Forelimb muscle (tissue), 1 donor: ENCODE data around the gene LRRC4C. TPM values are rescaled to one million over a fixed set of nuclear protein-coding genes. Genes with fewer than 3 reads are reported as not detected.

ENCODE experiments used
- DNase-seq: peaks from one replicate; pipeline ENCODE4 v3.0.0-alpha.2; 2013; ENCODE audit warnings: low read depth
- polyA plus RNA-seq: library from polyadenylated mRNA; unstranded; fragments of 120-200 nt; gene quantifications from one replicate; pipeline ENCODE4 v1.2.1, GENCODE V29; 2013; ENCODE audit not compliant: insufficient read length

The LRRC4C gene
- polyA plus RNA-seq, 1 donor: 1.6 TPM

- DNase-seq: no peak
These were observed 131.1 kb downstream of the LRRC4C start for GRCh38 chr11:41328324-41328723.

GRCh38 chr11:41323446-41323845 lies 136.0 kb downstream of the LRRC4C start:
- no peak for DNase-seq

GRCh38 chr11:41320653-41321052 lies 138.8 kb downstream of the LRRC4C start:
- DNase-seq: peak; percentile 39

- DNase-seq: no peak
These were observed 139.2 kb downstream of the LRRC4C start for GRCh38 chr11:41320238-41320637.

- no peak for DNase-seq
These were observed 140.0 kb downstream of the LRRC4C start for GRCh38 chr11:41319434-41319833.

- no peak for DNase-seq
These were observed 142.7 kb downstream of the LRRC4C start for GRCh38 chr11:41316751-41317150.

GRCh38 chr11:41313226-41313625 lies 146.2 kb downstream of the LRRC4C start:
- no peak for DNase-seq

GRCh38 chr11:41309716-41310115 lies 149.7 kb downstream of the LRRC4C start:
- DNase-seq: no peak

GRCh38 chr11:41309111-41309522 lies 150.3 kb downstream of the LRRC4C start:
- no peak for DNase-seq

GRCh38 chr11:41308286-41308685 lies 151.2 kb downstream of the LRRC4C start:
- DNase-seq: no peak

- DNase-seq: no peak
These were observed 152.0 kb downstream of the LRRC4C start for GRCh38 chr11:41307296-41308080.

- DNase-seq: no peak
These were observed 153.0 kb downstream of the LRRC4C start for GRCh38 chr11:41306431-41306830.

- DNase-seq: no peak
These were observed 158.4 kb downstream of the LRRC4C start for GRCh38 chr11:41301023-41301422.

- DNase-seq: no peak
These were observed 170.0 kb downstream of the LRRC4C start for GRCh38 chr11:41289408-41289807.

GRCh38 chr11:41286751-41287150 lies 172.7 kb downstream of the LRRC4C start:
- no peak for DNase-seq

GRCh38 chr11:41284354-41284753 lies 175.1 kb downstream of the LRRC4C start:
- no peak for DNase-seq

- DNase-seq: no peak
These were observed 176.1 kb downstream of the LRRC4C start for GRCh38 chr11:41283191-41283930.

GRCh38 chr11:41282395-41282794 lies 177.1 kb downstream of the LRRC4C start:
- peak; percentile 22 for DNase-seq

GRCh38 chr11:41281131-41281742 lies 178.2 kb downstream of the LRRC4C start:
- DNase-seq: no peak

- DNase-seq: no peak
These were observed 184.6 kb downstream of the LRRC4C start for GRCh38 chr11:41274831-41275230.

GRCh38 chr11:41273908-41274307 lies 185.5 kb downstream of the LRRC4C start:
- no peak for DNase-seq

- no peak for DNase-seq
These were observed 192.0 kb downstream of the LRRC4C start for GRCh38 chr11:41267451-41267850.

- no peak for DNase-seq
These were observed 203.4 kb downstream of the LRRC4C start for GRCh38 chr11:41256041-41256440.
